HG02678 (cell line): ENCODE data around the gene BARD1.

ENCODE experiments used
- ATAC-seq: cut with Tn5 transposase; IDR thresholded peaks from one replicate; pipeline ENCODE4 v1.9.1; 2021; ENCODE audit warnings: mild to moderate bottlenecking, moderate library complexity; ENCODE audit not compliant: unreplicated experiment

The BARD1 gene

DNA sequence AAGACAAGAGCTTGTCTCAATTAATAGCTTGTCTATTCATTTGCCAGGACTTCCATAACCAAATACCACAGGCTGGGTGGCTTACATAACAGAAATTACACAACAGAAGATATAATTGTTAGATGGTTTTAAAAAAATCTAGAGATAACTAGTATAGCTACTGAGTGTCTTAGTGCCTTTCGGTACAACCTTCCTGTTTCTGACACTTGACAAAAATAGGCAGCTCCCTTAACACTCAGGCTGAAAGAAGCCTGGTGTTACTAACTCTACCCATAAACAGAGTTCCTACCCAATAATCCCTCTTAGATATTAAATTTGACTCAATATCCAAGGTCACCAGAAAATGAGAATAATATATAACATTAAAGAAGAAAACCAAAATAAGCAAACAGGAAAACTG, 129.7 kb downstream of the BARD1 start:
- ATAC-seq, result no peak

GRCh38 chr2:214676421-214677089, 132.9 kb downstream of the BARD1 start:
- ATAC-seq, result no peak
